ENCODE data around the gene STARD13. TPM values are rescaled to one million over a fixed set of nuclear protein-coding genes. Genes with fewer than 3 reads are reported as not detected.

The STARD13 gene
- total and polyA plus RNA-seq, 5 experiments from 2014 or later, result not detected

- H3K27me3 Mint-ChIP-seq, result peaks cover 2 to 15% (median 4%) of the 10 kb centered on the region in 5 donors
- H3K36me3 Mint-ChIP-seq, result no peaks in the 10 kb centered on the region
- no peak for DNase-seq
- H3K4me1 Mint-ChIP-seq, result no peaks in the 10 kb centered on the region
- POLR2A ChIA-PET, result no interaction called here
- no peak overlapping the region for H3K4me3 Mint-ChIP-seq
- no peaks in the 10 kb centered on the region for H3K9me3 Mint-ChIP-seq
- H3K27ac Mint-ChIP-seq, result no peak overlapping the region
- no peak for ATAC-seq
These were observed 20.4 kb downstream of the STARD13 start for GRCh38 chr13:33265133-33265532.

GRCh38 chr13:33264620-33264978 is 21.0 kb downstream of the STARD13 start:
- Mint-ChIP-seq H3K9me3 (no peaks in the 10 kb centered on the region), H3K27ac (no peak overlapping the region), H3K4me1 (no peaks in the 10 kb centered on the region), H3K27me3 (peaks cover 2 to 15% (median 4%) of the 10 kb centered on the region in 5 donors), H3K4me3 (no peak overlapping the region), H3K36me3 (no peaks in the 10 kb centered on the region)
- POLR2A ChIA-PET, result no interaction called here
- ATAC-seq (no peak), DNase-seq (no peak)

GRCh38 chr13:33263976-33264619 is 21.5 kb downstream of the STARD13 start:
- no peak for ATAC-seq
- POLR2A ChIA-PET, result no interaction called here
- Mint-ChIP-seq H3K27me3 (peaks cover 2 to 15% (median 4%) of the 10 kb centered on the region in 5 donors), H3K4me1 (no peaks in the 10 kb centered on the region), H3K36me3 (no peaks in the 10 kb centered on the region), H3K4me3 (no peak overlapping the region), H3K9me3 (no peaks in the 10 kb centered on the region), H3K27ac (no peak overlapping the region)
- no peak for DNase-seq

- H3K27me3 Mint-ChIP-seq, result peaks cover 2 to 15% (median 4%) of the 10 kb centered on the region in 5 donors
- DNase-seq (no peak), ATAC-seq (no peak)
- no peaks in the 10 kb centered on the region for H3K36me3 Mint-ChIP-seq
- POLR2A ChIA-PET, result no interaction called here
- H3K4me1 Mint-ChIP-seq, result no peaks in the 10 kb centered on the region
- H3K27ac Mint-ChIP-seq, result no peak overlapping the region
- no peak overlapping the region for H3K4me3 Mint-ChIP-seq
- no peaks in the 10 kb centered on the region for H3K9me3 Mint-ChIP-seq
These were observed 22.1 kb downstream of the STARD13 start for GRCh38 chr13:33263484-33263883.

GRCh38 chr13:33262997-33263396 is 22.6 kb downstream of the STARD13 start:
- Mint-ChIP-seq H3K27ac (no peak overlapping the region), H3K4me3 (no peak overlapping the region), H3K36me3 (no peaks in the 10 kb centered on the region), H3K27me3 (peaks cover 0 to 13% (median 6%) of the 10 kb centered on the region in 5 donors), H3K9me3 (no peaks in the 10 kb centered on the region), H3K4me1 (no peaks in the 10 kb centered on the region)
- DNase-seq, result no peak
- POLR2A ChIA-PET, result no interaction called here
- ATAC-seq, result no peak

GRCh38 chr13:33262594-33262993 is 23.0 kb downstream of the STARD13 start:
- H3K36me3 Mint-ChIP-seq, result no peaks in the 10 kb centered on the region
- H3K27me3 Mint-ChIP-seq, result peaks cover 0 to 9% (median 4%) of the 10 kb centered on the region in 5 donors
- ATAC-seq (no peak), DNase-seq (no peak)
- no peak overlapping the region for H3K27ac Mint-ChIP-seq
- no peaks in the 10 kb centered on the region for H3K4me1 Mint-ChIP-seq
- no peak overlapping the region for H3K4me3 Mint-ChIP-seq
- POLR2A ChIA-PET, result no interaction called here
- H3K9me3 Mint-ChIP-seq, result no peaks in the 10 kb centered on the region

- DNase-seq (no peak), ATAC-seq (no peak)
- no peak overlapping the region for H3K4me3 Mint-ChIP-seq
- H3K27ac Mint-ChIP-seq, result no peak overlapping the region
- no peaks in the 10 kb centered on the region for H3K36me3 Mint-ChIP-seq
- peaks cover 0 to 10% (median 3%) of the 10 kb centered on the region in 5 donors for H3K27me3 Mint-ChIP-seq
- no peaks in the 10 kb centered on the region for H3K9me3 Mint-ChIP-seq
- no peaks in the 10 kb centered on the region for H3K4me1 Mint-ChIP-seq
- POLR2A ChIA-PET, result no interaction called here
These were observed 23.5 kb downstream of the STARD13 start for GRCh38 chr13:33262062-33262487.

- Mint-ChIP-seq H3K27ac (no peak overlapping the region), H3K27me3 (peaks cover 0 to 13% (median 2%) of the 10 kb centered on the region in 5 donors), H3K9me3 (no peaks in the 10 kb centered on the region), H3K4me1 (no peaks in the 10 kb centered on the region), H3K4me3 (no peak overlapping the region), H3K36me3 (no peaks in the 10 kb centered on the region)
- DNase-seq, result no peak
- POLR2A ChIA-PET, result no interaction called here
- ATAC-seq, result no peak
These were observed 24.0 kb downstream of the STARD13 start for GRCh38 chr13:33261387-33262061.

GRCh38 chr13:33260168-33261098 is 25.1 kb downstream of the STARD13 start:
- no peak for ATAC-seq

GRCh38 chr13:33259296-33259695 is 26.3 kb downstream of the STARD13 start:
- Mint-ChIP-seq H3K9me3 (peaks cover 0 to 1% (median 0%) of the 10 kb centered on the region in 9 donors), H3K36me3 (no peaks in the 10 kb centered on the region), H3K4me3 (no peak overlapping the region), H3K27ac (no peak overlapping the region), H3K27me3 (peaks cover 0 to 13% (median under 1%) of the 10 kb centered on the region in 5 donors), H3K4me1 (no peaks in the 10 kb centered on the region)
- POLR2A ChIA-PET, result no interaction called here
- no peak for ATAC-seq
- no peak for DNase-seq

More at GRCh38 chr13:33260168-33261098, 25.1 kb downstream of the STARD13 start:
- POLR2A ChIA-PET, result no interaction called here
- peaks cover 0 to 1% (median 0%) of the 10 kb centered on the region in 9 donors for H3K9me3 Mint-ChIP-seq
- H3K4me3 Mint-ChIP-seq, result no peak overlapping the region
- DNase-seq, result no peak
- peaks cover 0 to 13% (median 2%) of the 10 kb centered on the region in 5 donors for H3K27me3 Mint-ChIP-seq
- no peak overlapping the region for H3K27ac Mint-ChIP-seq
- H3K4me1 Mint-ChIP-seq, result no peaks in the 10 kb centered on the region
- H3K36me3 Mint-ChIP-seq, result no peaks in the 10 kb centered on the region

- H3K36me3 Mint-ChIP-seq, result no peaks in the 10 kb centered on the region
- H3K9me3 Mint-ChIP-seq, result peaks cover 0 to 1% (median 0%) of the 10 kb centered on the region in 9 donors
- no peak for DNase-seq
- no peak overlapping the region for H3K27ac Mint-ChIP-seq
- POLR2A ChIA-PET, result no interaction called here
- no peak overlapping the region for H3K4me3 Mint-ChIP-seq
- H3K27me3 Mint-ChIP-seq, result peaks cover 0 to 8% (median 0%) of the 10 kb centered on the region in 5 donors
- H3K4me1 Mint-ChIP-seq, result no peaks in the 10 kb centered on the region
- no peak for ATAC-seq
These were observed 26.8 kb downstream of the STARD13 start for GRCh38 chr13:33258808-33259193.

- ATAC-seq, result no peak
- DNase-seq, result no peak
- Mint-ChIP-seq H3K9me3 (peaks cover 0 to 1% (median 0%) of the 10 kb centered on the region in 9 donors), H3K4me1 (no peaks in the 10 kb centered on the region), H3K27ac (no peak overlapping the region), H3K27me3 (peaks cover 0 to 8% (median 0%) of the 10 kb centered on the region in 5 donors), H3K4me3 (no peak overlapping the region), H3K36me3 (no peaks in the 10 kb centered on the region)
- POLR2A ChIA-PET, result no interaction called here
These were observed 27.4 kb downstream of the STARD13 start for GRCh38 chr13:33257841-33258807.

Data from naive thymus-derived CD8-positive, alpha-beta T cell (primary cell).